ENCODE data around the gene ADIPOR2. TPM values are rescaled to one million over a fixed set of nuclear protein-coding genes. Genes with fewer than 3 reads are reported as not detected.
A peak's percentile ranks its signal among the peaks of the same experiment; 100 is the strongest.
"Not testable (repeated sequence)": the region's sequence is repeated elsewhere in the genome, so short reads cannot be mapped to it uniquely, and the experiment has no call there.

ADIPOR2 gene
- total RNA-seq, 1 donor from 2014 or later, result 31.0 TPM

DNA sequence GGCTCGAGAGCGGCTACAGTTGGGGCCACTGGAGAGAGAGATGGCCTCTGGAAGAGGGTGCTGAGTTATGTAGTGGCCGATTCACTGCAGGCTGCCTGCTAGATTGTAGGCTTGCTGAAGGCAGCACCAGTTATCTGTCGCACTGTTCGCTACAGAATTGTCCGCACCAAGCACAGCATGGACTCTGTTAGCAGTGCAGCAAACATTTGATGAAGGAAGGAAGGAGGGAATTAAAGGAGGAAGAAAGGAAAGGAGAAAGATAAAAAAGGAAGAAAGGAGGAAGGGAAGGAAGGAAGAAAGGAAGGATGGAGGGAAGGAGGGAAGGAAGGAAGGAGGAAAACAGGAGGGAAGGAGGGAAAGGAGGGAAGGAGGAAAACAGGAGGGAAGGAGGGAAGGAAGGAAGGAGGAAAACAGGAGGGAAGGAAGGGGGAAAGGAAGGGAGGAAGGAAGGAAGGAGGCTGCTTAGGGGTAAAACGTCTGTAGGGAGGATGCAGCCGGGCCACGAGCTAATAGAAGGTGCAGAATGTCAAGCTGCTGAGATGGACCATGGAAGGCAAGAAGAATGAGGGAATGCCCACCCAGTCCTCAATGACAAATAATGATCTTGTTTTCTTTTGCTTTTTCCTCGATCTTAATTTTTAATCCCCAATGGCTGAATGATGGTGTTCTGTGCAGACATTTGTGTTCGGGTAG is 27.3 kb upstream of the ADIPOR2 start:
- no peak for DNase-seq (ENCODE audit: low read depth in 2 of 2)

GRCh38 chr12:1665366-1665765 is 25.5 kb upstream of the ADIPOR2 start:
- no peak for DNase-seq (ENCODE audit: low read depth in 2 of 2)

GRCh38 chr12:1666215-1666614 is 24.7 kb upstream of the ADIPOR2 start:
- no peak for DNase-seq (ENCODE audit: low read depth in 2 of 2)

DNA sequence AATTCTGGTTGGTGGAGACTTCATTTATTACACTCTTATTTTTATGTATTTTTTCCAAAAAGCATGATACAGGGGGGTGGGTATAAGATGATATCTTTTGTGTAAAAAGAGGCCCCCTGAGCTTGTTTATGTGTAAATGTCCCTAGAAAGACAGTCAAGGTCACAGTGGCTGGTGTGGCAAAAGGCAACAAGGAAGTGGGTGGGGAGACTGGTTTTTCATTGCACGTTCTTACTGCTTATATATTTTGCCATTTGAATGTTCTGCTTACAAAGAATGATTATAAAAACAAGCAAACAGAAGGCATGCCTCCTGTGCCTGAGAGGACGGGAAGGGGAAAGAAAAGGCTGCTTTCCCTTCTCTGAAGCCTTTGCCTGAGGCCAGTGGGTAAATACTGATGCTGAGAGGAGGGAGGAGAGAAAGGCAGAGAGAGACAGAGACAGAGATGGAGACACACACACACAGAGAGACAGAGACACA is 24.1 kb upstream of the ADIPOR2 start:
- DNase-seq (ENCODE audit: low read depth in 2 of 2), result no peak

DNA sequence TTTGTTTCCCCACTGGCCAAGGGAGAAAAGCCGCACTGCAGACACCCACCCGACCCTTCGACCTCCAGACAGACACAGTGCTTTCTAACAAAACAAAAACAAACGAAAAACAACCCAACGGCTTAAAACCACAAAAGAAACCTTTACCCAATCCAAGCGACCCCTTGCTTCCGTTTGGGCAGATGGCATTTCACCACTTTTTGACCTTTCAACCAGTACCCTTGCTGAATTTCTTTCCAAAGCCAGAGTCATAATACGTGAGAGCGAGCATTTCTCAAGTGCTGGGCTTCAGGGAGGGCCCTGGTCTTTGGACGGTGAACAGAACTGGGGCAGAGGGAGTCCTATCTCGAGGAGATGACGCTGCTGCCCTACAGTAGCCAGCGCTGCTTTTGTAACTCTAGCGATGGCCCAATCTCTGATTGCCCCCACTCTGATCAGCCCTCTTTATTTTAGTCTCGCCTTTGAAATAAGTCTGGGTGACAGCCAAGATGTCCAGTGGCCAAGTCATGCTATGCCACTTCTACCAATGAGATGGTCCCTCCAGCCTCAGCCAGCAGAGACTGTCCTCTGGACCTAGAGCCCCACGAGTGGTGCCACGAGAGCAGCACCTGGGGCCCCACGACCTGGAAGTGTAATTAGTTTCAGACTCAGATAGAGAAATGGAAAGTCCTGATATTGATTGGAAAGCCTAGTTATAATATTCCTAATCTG is 21.9 kb upstream of the ADIPOR2 start:
- DNase-seq (ENCODE audit: low read depth in 2 of 2), result peak in 1 of 2 donors; percentile 58

- DNase-seq (ENCODE audit: low read depth in 2 of 2), result no peak
These were observed 20.3 kb upstream of the ADIPOR2 start for GRCh38 chr12:1670358-1671268.

DNA sequence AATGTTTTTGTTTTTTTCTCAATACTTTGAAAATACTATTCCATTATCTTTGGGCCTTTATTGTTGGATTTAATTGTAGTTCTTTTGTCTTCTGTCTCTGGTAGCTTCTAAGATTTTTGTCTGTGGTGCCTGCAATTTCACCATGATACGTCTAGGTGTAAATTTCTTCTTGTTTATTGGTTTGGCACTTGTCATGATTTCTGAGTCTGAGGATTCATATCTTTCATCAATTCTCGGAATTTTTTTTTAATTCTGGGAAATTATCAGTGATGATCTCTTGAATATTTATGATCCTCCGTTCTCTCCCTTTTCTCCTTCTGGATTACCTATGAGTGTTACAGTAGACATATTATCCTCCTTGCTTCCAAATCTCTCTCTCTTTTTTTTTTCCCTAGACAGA is 14.8 kb upstream of the ADIPOR2 start:
- no peak for DNase-seq (ENCODE audit: low read depth in 2 of 2)

DNA sequence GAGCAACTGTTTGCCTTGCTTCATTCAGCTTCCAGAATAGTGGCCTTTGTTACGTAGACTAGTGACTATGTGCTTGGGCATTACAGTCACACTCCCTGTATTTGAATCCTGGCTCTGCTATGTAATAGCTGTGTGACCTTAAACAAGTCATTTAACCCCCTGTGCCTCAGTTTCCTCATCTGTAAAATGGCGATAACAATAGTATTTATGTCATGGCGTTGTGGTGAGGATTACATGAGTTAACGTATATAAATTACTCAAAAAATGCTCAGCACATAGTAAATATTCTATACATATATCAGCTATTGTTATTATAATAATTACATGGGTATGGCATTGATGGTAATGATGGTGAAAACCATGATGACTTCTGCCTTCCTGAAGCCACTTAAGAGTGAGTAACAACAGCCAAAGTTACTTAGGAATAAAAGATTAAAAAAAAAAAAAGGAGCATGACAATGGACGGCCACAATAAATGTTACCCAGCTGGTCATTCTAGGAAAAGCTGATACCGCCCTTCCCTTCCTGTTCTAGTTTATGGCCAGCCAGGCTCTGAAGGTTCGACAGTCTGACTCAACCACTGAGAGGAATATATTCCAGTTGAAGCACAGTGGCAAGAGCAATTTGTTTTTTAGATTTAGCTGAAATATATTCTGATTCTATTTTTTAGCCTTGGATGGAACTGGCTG is 9.9 kb upstream of the ADIPOR2 start:
- peak; percentile 86 to 94 for DNase-seq (ENCODE audit: low read depth in 2 of 2)

DNA sequence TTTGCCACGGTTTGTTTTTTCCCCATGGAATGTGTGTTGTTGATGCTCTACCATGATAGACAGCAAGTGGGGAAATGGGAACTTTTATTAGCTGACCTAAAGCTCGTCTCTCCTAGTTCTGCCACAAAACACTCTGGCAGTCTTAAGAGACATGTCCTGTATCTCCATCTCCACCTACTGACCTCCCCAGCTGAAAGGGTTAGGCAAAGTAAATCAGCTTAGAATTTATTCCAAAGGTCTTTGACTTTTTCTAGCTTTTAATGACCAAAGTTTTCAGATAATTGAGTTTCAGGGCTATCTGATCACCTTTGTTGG is 9.4 kb upstream of the ADIPOR2 start:
- DNase-seq (ENCODE audit: low read depth in 2 of 2), result no peak

DNA sequence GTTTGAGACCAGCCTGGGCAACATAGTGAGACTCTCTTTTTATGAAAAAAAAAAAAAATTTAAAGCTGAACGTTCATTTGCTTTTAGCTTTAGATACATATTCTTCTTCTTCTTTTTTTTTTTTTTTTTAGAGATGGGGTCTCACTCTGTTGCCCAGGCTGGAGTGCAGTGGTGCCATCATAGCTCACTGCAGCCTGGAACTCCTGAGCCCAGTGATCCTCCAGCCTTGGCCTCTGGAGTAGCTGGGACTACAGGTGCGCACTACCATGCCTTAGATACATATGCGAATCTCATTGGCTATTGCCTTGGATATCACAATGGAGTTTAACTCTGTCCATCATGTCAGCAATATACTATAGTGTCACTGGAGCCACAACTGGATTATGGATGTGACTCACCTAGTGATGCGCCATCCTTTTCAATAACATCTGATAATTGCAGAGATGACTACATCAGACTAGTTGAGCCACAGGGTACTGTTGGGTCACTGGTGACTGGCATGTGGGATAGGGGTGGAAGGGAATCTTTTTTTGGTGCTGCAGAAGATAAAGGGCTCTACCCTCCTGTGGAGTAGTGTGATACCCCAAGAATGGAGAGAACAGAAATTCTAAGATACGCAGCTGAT is 2.7 kb upstream of the ADIPOR2 start:
- DNase-seq (ENCODE audit: low read depth in 2 of 2), result no peak

- DNase-seq (ENCODE audit: low read depth in 2 of 2), result peak; percentile 34 to 42
These were observed 495 bp downstream of the ADIPOR2 start for GRCh38 chr12:1691123-1692007.

DNA sequence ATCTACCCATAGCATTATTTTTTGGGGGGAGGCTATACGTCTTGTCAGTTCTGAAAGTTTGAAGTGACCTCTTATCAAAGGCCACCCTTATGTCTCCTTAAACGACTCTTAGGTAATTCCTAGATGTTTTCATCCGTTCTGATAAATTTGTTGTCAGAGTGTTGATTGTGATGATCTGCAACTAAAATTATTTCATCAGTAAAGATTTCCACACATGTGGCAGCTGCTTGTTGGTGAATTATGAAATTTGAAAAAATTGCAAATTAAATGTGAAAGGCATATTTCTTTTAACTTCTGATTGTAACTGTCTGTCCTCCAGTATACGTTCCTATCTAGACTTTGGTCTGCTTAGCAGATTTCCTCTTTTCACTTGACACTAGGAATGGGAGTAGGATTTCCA is 1.4 kb downstream of the ADIPOR2 start:
- DNase-seq (ENCODE audit: low read depth in 2 of 2), result no peak

DNA sequence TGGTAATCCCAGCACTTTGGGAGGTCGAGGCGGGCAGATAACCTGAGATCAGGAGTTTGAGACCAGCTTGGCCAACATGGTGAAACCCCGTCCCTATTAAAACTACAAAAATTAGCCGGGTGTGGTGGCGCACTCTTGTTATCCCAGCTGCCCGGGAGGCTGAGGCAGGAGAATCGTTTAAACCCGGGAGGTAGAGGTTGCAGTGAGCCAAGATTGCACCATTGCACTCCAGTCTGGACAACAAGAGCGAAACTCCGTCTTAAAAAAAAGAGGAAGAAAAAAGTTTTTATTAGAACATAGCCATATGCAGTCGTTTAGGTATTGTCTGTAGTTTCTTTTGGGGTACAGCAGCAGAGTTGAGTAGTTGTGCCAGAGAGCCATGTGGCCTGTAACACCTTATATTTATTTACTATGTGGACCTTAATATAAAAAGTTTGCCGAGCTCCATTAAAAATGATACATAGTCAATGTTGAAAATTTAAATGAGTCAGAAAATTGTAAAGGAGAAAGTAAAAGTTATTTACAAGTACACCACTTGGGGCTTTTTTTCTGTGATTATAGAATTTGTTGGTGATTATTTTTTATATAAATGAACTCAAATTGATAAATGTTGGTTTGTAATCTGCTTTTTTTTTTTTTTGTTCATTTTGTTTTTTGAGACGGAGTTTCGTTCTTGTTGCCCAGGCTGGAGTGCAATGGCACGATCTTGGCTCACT is 2.2 kb downstream of the ADIPOR2 start:
- no peak for DNase-seq (ENCODE audit: low read depth in 2 of 2)

- not testable (repeated sequence) for DNase-seq (ENCODE audit: low read depth in 2 of 2)
These were observed 4.2 kb downstream of the ADIPOR2 start for GRCh38 chr12:1695097-1695496.

GRCh38 chr12:1695886-1696670 is 5.2 kb downstream of the ADIPOR2 start:
- no peak for DNase-seq (ENCODE audit: low read depth in 2 of 2)

DNA sequence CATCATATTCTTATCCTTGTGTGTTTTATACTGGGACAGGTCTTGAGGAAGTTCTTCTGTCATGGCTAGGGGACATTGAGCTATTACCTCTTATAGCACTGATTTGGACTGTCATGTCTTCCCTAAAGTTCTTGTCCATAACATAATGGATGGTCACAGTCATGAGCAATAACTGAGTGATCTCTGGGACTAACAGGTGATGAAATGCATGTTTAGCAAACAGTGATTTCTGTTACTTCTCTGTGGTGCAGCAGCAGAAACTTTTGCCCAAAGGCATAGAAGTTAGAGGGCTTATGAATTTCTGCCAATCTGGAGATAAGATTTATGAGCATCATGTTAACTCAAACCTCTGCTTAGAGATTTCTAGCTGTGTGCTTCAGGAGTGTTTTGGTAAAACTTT is 5.9 kb downstream of the ADIPOR2 start:
- DNase-seq (ENCODE audit: low read depth in 2 of 2), result no peak

- DNase-seq (ENCODE audit: low read depth in 2 of 2), result no peak
These were observed 6.4 kb downstream of the ADIPOR2 start for GRCh38 chr12:1697271-1697670.

DNA sequence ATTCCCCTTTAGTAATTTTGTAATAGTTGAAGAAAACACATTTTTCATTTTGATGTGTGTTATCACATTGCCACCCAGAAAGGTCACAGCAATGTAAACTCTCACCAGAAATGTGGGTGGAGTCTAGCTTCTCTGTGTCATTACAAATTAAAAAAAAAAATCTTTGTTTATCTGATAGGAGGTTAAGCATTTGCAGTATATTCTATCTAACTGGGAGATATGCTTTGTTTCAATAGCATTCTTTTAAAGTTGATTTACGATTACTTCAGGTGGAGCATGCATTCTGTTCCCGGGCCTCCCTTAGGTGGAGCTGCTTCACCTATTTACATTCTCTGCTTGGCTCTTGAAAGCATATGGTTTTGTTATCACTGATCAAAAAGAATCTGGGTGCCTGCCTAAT is 7.8 kb downstream of the ADIPOR2 start:
- no peak for DNase-seq (ENCODE audit: low read depth in 2 of 2)

DNA sequence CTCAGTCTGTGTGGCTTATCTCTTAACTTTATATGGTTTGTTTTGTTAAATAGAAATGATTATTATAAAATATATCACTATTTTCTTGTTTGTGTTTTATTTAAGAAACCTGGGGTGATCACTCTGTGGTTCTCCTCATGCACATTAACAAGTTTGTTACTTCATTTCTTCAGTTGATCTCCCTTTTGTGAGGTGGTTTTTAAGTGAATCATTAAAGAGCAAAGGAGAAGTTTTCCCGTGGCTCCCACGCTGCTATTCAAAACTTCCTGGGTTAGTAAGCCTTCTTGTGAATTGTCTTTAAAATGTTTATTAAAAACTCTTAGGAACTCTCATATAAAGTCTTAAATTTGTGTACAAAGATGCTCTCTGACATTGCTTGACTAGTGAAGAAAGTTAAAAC is 11.8 kb downstream of the ADIPOR2 start:
- DNase-seq (ENCODE audit: low read depth in 2 of 2), result no peak

All from lung microvascular endothelial cell (primary cell).